Osteoblast (primary cell): Measurements from ENCODE around the gene OMA1. TPM values are rescaled to one million over a fixed set of nuclear protein-coding genes. Genes with fewer than 3 reads are reported as not detected.

Source experiments
- DNase-seq: peaks from one replicate; pipeline ENCODE4 v3.0.0; 2011; ENCODE audit warnings: low spot score, mixed read lengths; ENCODE audit not compliant: insufficient read length; ENCODE audit errors: missing footprints
- H2AFZ ChIP-seq: 2 replicates; pipeline ENCODE4 v1.6.0; 2011; ENCODE audit warnings: mild to moderate bottlenecking, low read length
- H3K27ac ChIP-seq: 2 replicates; pipeline ENCODE4 v1.5.1; 2011; ENCODE audit warnings: mild to moderate bottlenecking, low read depth, low read length, moderate library complexity
- H3K27me3 ChIP-seq: 2 replicates; pipeline ENCODE4 v1.6.0; 2012; ENCODE audit warnings: mild to moderate bottlenecking, control low read depth, inconsistent platforms, low read length, moderate library complexity; ENCODE audit not compliant: insufficient read depth
- H3K36me3 ChIP-seq: 2 replicates; pipeline ENCODE4 v1.5.1; 2011; ENCODE audit warnings: mild to moderate bottlenecking, low read length, control low read depth, moderate library complexity; ENCODE audit not compliant: insufficient read depth
- H3K4me1 ChIP-seq: 2 replicates; pipeline ENCODE4 v1.5.1; 2011; ENCODE audit warnings: mild to moderate bottlenecking, low read length, control low read depth, moderate library complexity; ENCODE audit not compliant: insufficient read depth
- H3K4me2 ChIP-seq: 2 replicates; pipeline ENCODE4 v1.6.0; 2011; ENCODE audit warnings: mild to moderate bottlenecking, low read length; ENCODE audit not compliant: insufficient read depth
- H3K4me3 ChIP-seq: fragments of 200-600 bp; sonication (generic); 3 replicates; pipeline ENCODE4 v1.5.1; 2012; ENCODE audit warnings: mild to moderate bottlenecking, low read length, inconsistent platforms; ENCODE audit not compliant: insufficient read depth
- H3K79me2 ChIP-seq: 2 replicates; pipeline ENCODE4 v1.6.0; 2012; ENCODE audit warnings: mild to moderate bottlenecking, low read length, control low read depth, inconsistent platforms; ENCODE audit not compliant: insufficient read depth
- H3K9me3 ChIP-seq: 2 replicates; pipeline ENCODE4 v1.5.1; 2011; ENCODE audit warnings: low read depth, low read length, control low read depth
- H4K20me1 ChIP-seq: 2 replicates; pipeline ENCODE4 v1.6.0; 2012; ENCODE audit warnings: mild to moderate bottlenecking, low read length, control low read depth; ENCODE audit not compliant: insufficient read depth
- total RNA-seq: library from RNA; depleted of rRNA; stranded (reverse); fragments of >200 nt; gene quantifications from 2 replicates; pipeline ENCODE4 v1.2.3, GENCODE V29; 2012
- TF ChIP-seq, protein P1 (sequence below): IDR thresholded peaks from 2 replicates; pipeline ENCODE4 v1.5.1; 2011; ENCODE audit warnings: mild to moderate bottlenecking, low read depth, low read length, moderate library complexity; ENCODE audit errors: extremely low read depth

The OMA1 gene
- total RNA-seq, 1 donor = 22.8 TPM

DNA sequence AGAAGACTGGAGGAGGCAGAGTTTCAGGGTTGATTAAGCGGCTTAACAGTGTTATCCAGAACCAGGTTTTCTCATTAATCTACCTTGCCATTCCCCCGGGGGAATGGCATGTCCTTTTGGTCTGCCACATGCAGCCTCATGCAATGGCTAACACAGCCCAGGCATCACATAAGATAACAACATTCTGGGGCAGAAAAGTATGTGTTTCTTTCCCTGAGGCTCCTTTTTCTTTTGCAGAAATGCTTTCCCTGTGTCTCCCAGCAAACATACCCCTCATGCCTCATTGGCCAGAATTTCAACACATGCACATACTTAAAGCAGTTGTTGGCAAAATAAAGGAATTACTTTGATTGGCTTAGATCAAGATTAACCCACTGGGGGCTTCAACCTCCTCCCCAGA is 98.6 kb downstream of the OMA1 start:
- Histone ChIP-seq H3K4me2 (no peak overlapping the region), H3K27me3 (no peaks in the 10 kb centered on the region), H3K36me3 (no peaks in the 10 kb centered on the region), H3K4me1 (no peaks in the 10 kb centered on the region), H2AFZ (no peak overlapping the region), H4K20me1 (no peaks in the 10 kb centered on the region), H3K9me3 (no peaks in the 10 kb centered on the region), H3K4me3 (no peak overlapping the region), H3K27ac (no peak overlapping the region), H3K79me2 (no peaks in the 10 kb centered on the region)
- no peak for DNase-seq
- TF ChIP-seq, protein P1, sequence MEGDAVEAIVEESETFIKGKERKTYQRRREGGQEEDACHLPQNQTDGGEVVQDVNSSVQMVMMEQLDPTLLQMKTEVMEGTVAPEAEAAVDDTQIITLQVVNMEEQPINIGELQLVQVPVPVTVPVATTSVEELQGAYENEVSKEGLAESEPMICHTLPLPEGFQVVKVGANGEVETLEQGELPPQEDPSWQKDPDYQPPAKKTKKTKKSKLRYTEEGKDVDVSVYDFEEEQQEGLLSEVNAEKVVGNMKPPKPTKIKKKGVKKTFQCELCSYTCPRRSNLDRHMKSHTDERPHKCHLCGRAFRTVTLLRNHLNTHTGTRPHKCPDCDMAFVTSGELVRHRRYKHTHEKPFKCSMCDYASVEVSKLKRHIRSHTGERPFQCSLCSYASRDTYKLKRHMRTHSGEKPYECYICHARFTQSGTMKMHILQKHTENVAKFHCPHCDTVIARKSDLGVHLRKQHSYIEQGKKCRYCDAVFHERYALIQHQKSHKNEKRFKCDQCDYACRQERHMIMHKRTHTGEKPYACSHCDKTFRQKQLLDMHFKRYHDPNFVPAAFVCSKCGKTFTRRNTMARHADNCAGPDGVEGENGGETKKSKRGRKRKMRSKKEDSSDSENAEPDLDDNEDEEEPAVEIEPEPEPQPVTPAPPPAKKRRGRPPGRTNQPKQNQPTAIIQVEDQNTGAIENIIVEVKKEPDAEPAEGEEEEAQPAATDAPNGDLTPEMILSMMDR = no peak

DNA sequence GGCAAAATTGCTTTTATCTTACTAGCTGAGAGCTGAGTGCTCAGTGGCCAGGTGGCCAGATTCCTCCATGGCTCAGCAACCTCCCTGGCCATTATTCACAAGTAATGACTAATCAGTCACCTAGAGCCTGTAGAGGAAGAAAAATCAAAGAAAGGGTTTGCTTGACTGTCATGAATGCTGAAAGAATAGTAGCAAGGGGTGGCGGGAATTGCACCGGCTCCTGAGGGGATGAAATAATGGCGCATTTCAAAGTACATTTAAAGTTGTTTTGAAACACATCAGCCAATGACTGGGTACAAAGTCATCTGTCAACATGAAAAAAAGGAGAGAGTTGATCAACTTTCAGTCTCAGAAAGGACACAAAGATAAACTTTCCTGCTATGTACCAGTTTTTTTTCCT is 99.5 kb downstream of the OMA1 start:
- Histone ChIP-seq H4K20me1 (no peaks in the 10 kb centered on the region), H3K4me2 (no peak overlapping the region), H3K4me3 (no peak overlapping the region), H3K4me1 (no peaks in the 10 kb centered on the region), H3K27ac (no peak overlapping the region), H3K9me3 (no peaks in the 10 kb centered on the region), H2AFZ (no peak overlapping the region), H3K27me3 (no peaks in the 10 kb centered on the region), H3K79me2 (no peaks in the 10 kb centered on the region), H3K36me3 (no peaks in the 10 kb centered on the region)
- TF ChIP-seq, protein P1 = no peak
- DNase-seq = no peak

DNA sequence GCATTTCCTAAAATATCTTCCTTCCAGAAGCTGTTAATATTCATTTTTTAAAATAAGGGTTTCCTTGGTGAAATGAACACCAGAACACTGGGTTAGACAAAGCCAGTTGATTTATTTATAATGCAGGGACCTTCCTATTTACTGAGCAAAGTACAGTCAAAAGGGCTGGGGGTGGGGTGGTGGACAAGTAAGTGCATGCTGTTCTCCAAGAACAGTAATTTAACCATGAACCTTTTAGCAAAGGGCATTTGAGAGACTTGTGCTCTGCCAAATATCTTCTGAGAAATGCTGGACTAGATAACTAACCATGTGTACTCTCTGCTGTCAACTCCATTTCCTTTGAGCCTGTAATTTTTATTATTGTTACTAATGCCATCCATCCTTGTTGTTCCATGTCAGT is 100.2 kb downstream of the OMA1 start:
- TF ChIP-seq, protein P1 = no peak
- Histone ChIP-seq H4K20me1 (no peaks in the 10 kb centered on the region), H3K79me2 (no peaks in the 10 kb centered on the region), H3K27me3 (no peaks in the 10 kb centered on the region), H3K4me3 (no peak overlapping the region), H3K27ac (no peak overlapping the region), H3K4me1 (no peaks in the 10 kb centered on the region), H3K9me3 (no peaks in the 10 kb centered on the region), H3K36me3 (no peaks in the 10 kb centered on the region), H2AFZ (no peak overlapping the region), H3K4me2 (no peak overlapping the region)
- no peak for DNase-seq

DNA sequence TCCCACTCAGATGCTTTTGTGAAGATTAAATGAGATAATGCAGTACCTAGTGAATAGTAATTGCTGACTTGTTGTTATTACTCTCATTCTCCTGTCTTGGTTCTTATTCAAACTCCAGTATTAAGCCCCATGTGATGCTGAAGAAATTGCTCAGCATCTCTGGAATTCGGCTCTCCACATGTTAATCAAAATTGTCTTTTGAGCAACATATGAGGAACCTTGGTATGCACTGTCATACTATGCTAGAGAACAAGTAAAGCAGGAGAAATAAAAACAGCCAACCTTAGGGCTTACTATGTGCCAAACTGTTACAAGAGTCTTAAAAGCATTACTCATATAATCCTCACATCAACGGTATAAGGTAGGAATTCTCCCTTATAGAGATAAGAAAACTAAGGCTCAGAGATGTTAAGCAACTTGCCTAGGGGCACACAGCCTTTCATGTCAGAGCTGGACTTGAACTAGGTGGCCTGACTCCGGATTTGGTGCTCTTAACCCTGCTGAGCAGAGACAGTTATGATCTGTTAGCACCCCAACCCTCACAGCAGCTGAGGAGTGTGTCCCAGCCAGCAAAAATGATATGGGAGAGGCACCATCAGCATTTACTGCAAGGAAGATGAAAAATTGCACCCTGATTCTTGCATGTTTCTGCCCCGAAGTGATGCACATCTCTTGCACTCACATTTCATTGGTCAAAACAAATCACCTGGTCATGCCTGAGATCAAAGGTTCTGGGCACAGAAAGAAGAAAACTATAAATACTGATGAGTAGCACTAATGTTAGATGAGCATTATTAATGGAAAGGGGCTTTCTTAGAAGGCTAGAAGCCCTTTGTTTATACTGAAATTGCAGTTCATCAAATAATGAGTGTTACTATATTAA is 102.3 kb downstream of the OMA1 start:
- Histone ChIP-seq H3K79me2 (no peaks in the 10 kb centered on the region), H3K4me1 (no peaks in the 10 kb centered on the region), H3K36me3 (no peaks in the 10 kb centered on the region), H3K27ac (no peak overlapping the region), H2AFZ (no peak overlapping the region), H3K4me2 (no peak overlapping the region), H3K4me3 (no peak overlapping the region), H3K27me3 (no peaks in the 10 kb centered on the region), H4K20me1 (no peaks in the 10 kb centered on the region), H3K9me3 (no peaks in the 10 kb centered on the region)
- DNase-seq = no peak
- TF ChIP-seq, protein P1 = no peak
